Epidermal melanocyte (primary cell): ENCODE measurements around the gene OR2C1.

Experiments
- DNase-seq: peaks from one replicate; pipeline ENCODE4 v3.0.0; 2011; ENCODE audit warnings: low spot score; ENCODE audit not compliant: insufficient read length

OR2C1 gene

DNA sequence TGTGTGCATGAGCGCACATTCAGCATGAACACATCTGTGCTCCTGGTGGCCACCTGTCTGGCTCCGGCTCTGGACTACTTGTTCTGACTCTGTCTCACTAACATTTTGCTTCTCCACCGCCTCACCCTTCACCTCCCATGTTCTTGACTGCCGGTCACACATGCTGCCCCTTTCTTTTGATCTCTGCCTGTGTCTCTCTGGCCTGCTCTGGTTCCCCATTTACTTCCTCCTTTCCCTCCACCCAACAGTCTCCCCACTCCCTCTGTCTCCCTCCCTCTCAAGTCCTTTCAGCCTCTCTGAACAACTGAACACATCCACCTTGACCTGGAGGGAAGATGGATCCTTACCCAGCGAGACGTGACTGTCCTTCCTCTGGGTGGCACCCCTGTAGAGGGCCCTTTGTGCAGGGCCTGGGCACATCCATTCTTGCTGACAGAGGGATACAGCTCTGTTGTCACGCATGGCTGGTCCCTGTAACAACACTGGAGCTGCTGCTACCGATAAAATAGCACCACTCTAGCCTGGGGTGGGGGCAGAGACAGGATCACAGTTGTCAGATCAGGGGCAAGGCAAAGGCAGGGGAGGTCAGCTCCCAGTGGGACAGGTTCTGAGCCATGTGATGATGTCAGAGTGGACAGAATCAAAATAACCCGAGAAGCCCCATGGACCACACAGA, 34.1 kb downstream of the OR2C1 start:
- DNase-seq = no peak

- DNase-seq = no peak
Measured at GRCh38 chr16:3400446-3400778, 44.7 kb downstream of the OR2C1 start.

DNA sequence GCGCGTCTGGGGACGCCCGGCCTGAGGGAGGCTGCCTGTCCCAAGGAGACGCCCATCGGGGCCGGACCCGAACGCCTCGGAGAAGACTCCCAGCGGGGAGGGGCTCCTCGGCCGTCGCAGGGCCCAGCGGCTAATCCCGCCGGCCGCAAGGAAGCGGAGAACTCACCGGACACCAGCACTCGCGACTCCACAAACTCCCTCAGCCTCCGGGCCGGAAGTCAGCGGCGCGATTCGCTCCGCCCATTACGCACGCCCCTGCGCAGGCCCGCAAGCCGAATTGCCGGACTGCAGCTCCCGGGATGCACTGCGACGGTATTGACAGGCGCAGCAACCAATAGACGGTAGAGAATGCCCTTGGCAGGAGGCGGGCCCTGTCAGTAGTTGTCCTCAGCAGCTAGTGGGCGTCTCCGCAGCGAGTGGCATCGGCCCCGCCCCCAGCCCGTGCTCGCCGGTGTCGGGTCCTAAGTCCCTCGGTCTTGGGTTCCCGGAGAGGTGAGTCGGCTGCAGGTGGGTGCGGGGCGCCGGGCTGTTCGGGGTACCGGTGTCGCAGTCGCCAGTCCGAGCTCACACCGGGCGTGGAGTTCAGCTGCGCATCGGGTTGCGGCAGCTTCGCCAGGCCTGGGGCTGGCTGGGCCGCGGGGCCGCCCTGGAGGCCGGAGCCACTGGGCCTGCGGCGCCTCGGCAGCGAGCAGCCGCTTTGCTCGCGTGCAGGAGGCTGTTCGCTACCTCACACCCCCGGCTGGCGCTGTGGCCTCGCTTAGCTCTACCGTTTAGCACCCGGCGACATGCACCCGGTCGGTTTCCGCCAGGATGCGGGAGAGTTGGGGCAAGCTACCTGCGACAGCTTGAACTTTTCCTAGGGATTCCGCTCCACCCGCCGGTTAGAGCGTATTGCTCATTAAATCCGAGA, 45.3 kb downstream of the OR2C1 start, which contains the start of the genes ZNF174 and ZSCAN32:
TSS of gene ZNF174 (plus strand) at position 437 of the 910 bp plus-strand sequence. CDS start 790 bp downstream, outside the sequence.
TSS of gene ZSCAN32 (minus strand) at position 226 of the 910 bp plus-strand sequence. CDS start 3,447 bp downstream, outside the sequence.
- peak; percentile 99 for DNase-seq

DNA sequence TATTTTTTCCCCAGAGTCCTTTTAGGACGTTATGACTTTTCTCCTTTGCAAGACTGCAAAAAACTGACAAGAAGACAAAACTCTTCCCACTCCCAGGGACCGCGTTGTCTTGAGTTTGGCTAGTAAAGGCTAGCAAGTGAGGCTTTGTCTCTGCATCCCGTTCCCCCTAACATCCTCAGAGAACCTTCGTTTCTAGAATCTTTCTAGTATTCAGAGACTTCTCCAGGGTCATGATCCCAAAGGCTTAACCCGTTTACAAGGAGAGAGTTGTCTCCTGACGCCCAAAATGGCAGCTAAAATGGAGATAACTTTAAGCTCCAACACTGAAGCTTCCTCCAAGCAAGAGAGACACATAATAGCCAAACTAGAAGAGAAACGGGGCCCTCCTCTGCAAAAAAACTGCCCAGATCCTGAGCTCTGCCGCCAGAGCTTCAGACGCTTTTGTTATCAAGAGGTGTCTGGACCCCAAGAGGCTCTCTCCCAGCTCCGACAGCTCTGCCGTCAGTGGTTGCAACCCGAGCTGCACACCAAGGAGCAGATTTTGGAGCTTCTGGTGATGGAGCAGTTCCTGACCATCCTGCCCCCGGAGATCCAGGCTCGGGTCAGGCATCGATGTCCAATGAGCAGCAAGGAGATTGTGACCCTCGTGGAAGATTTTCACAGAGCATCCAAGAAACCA, 46.2 kb downstream of the OR2C1 start:
- no peak for DNase-seq
